ENCODE data around the gene HS3ST1.
"Not testable (repeated sequence)": the region's sequence is repeated elsewhere in the genome, so short reads cannot be mapped to it uniquely, and the experiment has no call there.

Gene HS3ST1

DNA sequence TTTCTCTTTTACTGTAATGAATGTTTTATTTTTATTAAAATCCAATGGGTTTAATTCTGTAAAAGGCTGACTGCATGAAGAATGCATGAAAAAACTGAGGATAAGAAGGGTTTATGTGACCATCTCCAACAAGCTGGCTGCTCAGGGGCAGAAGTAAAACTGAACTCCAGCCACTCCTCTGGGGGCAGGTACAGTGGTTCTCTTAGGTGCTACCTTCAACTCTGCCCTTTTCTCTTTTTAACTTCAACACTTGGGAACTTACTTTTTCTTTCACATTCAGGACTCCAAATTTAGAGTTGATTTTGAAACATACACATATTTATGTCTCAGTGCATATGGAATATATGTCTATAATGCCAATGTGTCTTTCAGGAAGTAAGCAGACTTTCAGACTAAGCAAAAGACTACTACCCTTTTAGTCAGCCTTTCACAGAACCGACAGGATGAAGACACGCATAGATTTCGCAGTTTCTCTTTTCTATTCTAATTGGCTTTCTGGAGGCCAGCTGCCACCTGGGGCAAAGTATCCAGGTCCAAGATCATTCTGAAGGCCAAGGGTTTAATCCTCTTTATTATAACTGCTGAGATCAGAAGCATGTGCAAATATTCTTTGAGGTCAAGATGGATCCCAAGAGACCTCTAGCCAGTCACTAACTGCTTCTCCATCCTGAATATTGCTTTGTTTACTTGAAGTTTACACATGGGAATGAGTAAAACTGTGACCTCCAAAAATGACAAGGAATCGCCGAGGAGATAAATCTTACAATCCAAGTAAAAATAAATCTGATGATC lies 30.7 kb downstream of the HS3ST1 start:
- DNase-seq: no peak

GRCh38 chr4:11397146-11397545 lies 31.5 kb downstream of the HS3ST1 start:
- no peak for DNase-seq

DNA sequence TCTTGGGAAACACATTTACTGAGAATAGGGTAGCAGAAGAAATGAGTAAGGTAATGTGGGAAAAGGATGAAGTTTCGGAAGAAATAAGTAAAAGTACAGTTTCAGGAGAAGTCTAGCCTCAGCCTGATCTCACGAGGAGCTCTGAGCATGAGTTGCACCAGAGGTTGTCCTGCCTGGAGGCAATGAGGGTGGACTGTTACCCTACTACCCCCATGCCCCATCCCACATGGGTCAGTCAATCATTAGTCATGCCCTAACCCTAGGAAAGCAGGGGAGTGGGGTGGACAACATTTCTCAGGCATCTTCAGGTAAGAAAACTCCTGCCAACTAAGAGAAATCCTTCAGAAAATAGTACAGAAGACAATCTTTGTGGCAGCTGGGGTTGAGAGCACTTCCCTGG lies 35.1 kb downstream of the HS3ST1 start:
- DNase-seq: no peak

- DNase-seq: not testable (repeated sequence)
Measured at GRCh38 chr4:11384072-11384471, 44.6 kb downstream of the HS3ST1 start.

DNA sequence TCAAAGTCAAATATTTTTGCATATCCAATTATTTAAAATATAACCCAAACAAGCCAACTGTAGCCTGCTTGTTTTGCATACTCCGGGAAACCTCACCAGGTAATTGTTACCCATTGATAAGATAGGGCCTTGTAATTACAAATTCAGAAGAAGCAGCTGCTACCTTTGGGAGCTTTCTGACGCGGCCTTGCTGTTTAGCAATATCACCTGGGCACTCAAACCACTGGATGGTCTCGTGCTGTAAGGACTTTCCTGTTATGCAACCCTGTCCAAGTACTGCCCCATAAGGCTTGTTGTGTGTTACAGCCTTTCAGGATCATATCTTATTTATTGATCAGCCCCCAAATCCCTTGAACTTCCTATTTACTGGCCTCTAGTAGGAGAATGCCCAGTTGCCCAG lies 52.1 kb downstream of the HS3ST1 start:
- no peak for DNase-seq

DNA sequence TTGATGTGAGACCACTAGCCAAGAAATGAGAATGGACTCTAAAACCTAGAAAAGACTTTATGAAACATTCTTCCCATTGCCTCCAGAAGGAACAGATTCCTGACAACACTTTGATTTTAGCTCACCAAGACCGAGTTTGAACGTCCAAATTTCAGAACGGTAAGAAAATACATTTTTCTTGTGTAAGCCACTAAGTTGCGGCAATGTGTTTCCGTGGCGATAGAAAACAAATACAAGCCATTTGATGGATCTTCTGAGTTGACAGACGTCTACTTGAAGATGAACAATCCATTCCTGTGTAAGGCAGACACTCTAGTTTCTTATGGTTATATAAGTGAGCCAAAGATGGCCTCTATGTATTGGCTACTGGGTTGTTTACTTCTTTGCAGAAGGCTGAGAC lies 52.5 kb downstream of the HS3ST1 start:
- no peak for DNase-seq

DNA sequence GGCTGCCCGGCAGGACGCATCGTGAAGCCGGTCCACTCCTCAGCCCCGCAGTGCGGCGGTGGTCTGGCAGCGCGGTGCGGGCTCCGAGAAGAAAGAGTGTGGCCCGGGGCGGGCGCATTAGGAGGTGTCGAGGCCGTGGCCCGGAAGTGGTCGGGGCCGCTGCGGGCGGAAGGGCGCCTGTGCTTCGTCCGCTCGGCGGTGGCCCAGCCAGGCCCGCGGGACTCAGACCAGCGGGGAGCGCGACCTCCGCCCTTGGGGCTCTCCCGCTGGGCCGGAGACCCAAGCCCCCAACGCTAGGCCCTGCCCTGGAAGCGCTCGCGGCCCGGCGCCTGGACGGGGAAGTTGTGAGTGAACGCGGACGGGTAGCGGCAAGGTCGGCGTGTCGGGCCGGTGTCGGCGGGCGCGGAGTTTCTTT lies 60.0 kb downstream of the HS3ST1 start:
- DNase-seq: no peak

DNA sequence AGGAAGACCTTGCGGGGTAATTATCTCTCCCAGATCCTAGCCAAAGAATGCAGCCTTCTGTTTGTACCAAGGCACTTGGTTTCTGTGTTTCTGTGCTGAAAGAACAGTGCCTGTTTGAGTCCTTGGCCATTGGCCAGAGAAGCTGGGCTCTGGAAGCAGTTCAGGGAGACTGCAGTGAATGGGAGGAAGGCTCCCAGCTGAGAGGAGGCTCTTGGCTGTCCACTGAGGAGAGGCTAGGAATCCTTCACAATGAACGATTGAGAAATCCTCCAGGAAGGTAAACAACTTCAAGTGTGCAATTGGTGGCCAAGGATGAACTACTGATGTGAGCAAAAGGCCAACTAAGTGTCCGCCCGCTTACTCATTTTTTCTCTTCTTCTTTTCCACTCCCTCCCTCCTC lies 61.3 kb downstream of the HS3ST1 start:
- DNase-seq: peak; percentile 80

GRCh38 chr4:11366859-11367258 lies 61.8 kb downstream of the HS3ST1 start:
- DNase-seq: no peak

- DNase-seq: no peak
Measured at GRCh38 chr4:11365039-11365438, 63.7 kb downstream of the HS3ST1 start.

DNA sequence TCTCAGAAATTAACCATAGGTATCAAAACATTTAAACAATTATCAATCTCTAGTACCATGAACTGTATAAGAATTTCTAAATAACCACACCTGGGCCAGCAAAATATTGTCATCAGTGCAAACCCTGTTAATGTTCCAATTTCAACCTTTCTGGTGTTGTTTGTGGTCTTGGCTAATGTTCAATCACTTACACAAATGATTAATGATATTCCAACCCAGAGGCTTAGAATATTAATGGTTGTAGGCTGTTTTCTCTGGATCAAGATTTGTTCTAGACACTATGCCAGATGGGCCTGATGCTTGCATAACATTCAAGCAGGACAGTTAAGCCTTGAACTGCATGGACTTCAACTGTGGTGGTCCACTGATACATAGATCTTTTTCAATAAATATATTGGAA lies 69.1 kb downstream of the HS3ST1 start:
- DNase-seq: no peak

- no peak for DNase-seq
Measured at GRCh38 chr4:11355226-11355625, 73.5 kb downstream of the HS3ST1 start.

GRCh38 chr4:11354531-11354930 lies 74.2 kb downstream of the HS3ST1 start:
- no peak for DNase-seq

- DNase-seq: no peak
Measured at GRCh38 chr4:11348449-11349088, 80.1 kb downstream of the HS3ST1 start.

GRCh38 chr4:11344916-11345315 lies 83.8 kb downstream of the HS3ST1 start:
- DNase-seq: no peak

DNA sequence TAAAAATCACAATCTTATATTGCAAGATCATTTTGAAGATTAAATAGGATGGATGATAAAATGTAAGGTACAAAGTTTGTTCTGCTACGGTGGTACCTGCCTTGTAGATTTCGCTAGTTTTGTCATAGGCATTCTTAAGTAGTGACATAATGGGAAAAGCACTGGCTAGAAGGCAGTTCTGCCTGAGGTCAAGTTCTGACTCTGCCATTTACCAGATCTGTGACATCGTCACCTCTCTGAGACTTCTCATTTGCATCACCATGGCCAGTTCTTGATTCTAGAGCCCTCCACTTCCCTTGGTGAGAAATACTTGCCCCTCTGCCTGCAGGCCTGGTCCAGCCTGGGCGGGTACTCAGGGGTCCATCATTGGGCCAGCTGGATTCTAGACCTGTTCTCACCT lies 85.2 kb downstream of the HS3ST1 start:
- no peak for DNase-seq

All from NCI-H2029 (cell line).